ENCODE data around the gene FAM98B.

FAM98B gene

DNA sequence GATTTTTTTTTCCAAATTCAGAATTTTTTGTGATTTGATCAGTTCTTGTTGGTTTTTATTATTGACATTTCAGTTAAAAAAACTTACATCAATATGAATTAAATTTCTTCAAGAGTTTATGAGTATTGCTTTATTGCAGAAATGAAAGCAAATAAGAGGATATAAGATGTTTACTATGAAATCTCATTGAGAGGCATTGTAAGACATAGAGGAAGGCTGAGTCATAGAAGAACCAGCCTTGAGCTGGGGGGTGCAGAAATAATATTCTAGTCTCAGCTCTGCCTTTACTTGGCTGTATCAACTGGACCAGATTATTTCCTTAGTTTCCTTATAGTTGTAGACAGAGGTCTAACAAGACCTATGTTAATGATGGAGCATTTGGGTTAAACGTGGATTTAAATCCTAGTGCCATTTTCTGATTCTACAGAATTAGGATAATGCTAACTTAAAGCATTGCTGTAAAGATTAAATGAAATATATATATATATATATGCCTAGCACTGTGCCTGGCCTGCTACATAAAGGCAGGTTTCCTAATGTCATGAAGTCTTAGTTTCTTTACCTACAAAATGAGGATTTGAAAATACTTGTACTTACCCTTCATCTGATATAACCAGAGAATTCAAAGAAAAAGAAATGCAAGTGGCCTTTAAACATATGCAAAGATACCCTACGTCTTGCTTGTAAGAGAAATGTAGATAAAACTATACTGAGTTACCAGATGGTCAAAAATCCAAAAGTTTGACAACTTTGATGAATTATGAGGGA is 7.3 kb downstream of the FAM98B start:
- no peak for DNase-seq

DNA sequence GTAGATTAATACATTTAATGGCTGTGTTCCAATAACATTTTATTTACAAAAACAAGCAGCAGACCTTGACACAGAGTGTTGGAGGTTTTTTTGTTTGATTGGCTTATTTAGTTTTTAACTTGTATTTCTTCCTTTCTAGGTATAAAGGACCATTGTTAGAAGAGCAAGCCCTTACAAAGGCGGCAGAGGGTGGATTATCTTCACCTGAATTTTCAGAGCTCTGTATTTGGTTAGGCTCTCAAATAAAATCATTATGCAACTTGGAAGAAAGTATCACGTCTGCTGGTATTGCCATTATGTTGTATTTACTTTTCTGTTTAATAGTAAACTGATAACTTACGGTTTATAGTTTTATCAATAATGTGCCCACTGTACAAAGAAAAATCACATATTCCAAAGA is 10.0 kb downstream of the FAM98B start:
- DNase-seq = no peak

DNA sequence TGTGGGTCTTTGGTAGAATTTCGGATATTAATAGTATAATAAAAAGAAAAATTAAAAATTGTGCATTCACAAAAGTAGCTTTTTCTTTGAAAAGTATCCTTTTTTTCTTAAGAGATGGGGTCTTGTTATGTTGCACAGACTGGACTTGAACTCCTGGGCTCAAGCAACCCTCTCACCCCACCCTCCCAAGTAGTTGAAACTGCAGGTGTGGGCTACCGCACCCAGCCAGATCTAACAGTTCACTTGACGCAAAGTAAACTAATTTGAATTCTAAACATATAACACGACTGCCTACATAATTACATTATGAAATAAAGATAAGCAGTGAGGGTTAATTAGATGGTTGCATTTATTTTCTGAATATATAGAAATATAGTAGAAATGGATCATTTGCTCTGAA is 10.7 kb downstream of the FAM98B start:
- DNase-seq = no peak

DNA sequence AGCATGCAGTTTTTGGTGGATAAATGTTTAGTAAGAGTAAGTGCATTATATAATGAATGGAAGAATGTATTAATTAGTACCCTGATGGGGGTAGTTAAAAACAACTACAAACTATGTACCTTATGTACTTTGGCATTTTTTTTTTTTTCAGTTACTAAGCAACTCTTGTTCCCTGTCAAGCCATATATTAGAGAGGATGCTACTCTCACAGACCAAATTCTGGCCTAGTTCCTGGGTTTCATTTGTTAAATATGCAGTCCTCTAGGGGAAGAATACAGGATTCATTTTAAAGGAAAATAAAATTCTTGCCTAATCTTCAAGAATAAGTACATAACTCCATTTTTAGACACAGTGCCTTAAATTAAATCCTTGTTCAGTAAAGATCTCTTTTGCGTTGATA is 16.9 kb downstream of the FAM98B start:
- no peak for DNase-seq

DNA sequence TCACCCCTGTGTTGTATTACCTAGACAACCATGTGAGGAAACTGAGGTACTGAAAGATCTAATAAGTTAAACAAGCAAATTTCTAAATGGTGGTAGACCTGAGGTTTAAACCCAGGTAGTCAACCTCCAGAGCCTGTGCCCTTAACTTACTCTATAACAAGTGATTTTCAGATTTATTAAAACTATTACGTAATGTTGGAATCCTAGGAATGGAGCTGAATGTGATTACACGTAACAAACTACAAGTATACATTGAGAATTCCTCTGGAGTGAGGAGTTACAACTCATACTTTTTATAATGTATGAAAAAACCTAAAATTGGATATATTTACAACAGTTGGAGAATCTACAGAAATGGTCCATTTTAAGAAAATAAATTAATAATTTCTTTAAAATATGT is 18.0 kb downstream of the FAM98B start:
- DNase-seq = no peak

DNA sequence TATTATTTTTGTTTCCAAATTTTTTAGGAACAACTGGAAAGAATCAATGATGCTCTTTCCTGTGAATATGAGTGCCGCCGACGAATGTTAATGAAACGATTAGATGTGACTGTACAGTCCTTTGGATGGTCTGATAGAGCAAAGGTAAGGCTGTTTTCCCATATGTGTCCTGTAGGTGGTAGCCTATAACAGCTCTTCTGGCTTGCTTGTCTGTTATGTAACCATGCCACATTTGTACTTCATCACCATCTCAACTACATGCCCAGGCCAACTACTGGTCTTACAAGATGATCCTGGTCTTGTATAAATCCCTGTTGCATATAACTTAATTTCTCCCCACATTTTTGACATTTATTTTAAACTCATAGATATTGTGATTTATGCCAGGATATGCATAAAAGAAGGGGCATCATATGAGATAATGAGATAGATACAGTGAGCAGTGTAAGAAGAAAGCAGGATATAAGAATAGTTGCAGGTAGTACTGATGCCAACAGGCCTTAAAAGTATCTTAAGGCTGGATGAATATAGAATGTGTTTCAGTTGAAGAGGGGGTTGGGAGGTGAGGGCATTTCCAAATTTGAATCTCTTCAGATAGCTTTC is 20.3 kb downstream of the FAM98B start:
- DNase-seq = peak; percentile 46 to 63

DNA sequence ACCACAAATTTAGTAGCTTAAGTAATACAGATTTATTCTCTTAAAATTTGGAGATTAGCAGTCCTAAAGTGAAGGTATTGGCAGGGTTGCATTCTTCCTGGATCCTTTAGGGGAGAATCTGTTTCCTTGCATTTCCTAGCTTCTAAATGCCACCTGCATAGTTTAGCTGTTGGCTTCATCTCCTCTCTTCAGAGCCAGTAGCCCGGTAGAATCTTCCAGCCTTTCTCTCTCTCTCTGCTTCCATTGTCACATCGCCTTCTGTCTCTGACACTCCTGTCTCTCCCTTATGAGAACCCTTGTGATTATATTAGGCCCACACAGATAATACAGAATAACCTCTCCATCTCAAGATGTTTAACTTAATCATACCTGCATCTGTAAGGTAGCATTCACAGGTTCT is 21.4 kb downstream of the FAM98B start:
- peak in 1 of 2 experiments; percentile 18 for DNase-seq

DNA sequence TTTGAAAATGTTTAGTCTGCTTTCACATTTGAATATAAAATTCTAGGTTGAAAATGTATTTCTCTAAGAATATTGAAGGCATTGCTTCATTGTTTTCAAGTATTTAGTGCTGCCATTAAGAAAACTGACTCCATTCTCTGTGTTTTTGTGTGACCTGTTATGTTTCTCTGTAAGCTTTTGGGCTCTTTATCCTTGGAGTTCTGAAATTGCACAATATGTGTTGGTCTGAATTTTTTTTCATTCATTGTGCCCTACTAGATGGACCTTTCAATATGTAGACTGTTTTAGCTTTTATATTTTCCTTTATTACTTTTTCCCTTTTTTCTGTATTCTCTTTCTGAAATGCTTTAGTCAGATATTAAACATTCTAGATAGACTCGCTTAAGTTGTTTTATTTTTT is 22.2 kb downstream of the FAM98B start:
- no peak for DNase-seq

DNA sequence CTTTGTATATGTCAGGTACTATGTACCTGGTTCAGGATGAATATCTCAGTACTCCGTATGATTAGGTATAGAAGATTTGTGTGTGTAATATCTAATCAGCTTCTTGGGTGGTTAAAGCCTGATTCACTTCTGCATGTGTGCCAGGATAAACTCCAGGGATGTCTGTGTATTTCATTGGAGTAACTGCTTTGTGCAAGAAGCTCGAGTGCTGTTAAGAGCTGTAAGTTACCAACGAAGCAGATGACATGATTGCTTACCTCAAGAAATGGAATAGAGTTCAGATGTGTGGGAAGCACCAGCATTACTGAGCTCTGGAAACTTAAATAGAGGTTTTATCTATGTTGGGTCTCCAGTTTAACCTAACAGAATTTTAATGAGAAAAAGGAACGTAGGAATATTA is 23.7 kb downstream of the FAM98B start:
- DNase-seq = no peak

DNA sequence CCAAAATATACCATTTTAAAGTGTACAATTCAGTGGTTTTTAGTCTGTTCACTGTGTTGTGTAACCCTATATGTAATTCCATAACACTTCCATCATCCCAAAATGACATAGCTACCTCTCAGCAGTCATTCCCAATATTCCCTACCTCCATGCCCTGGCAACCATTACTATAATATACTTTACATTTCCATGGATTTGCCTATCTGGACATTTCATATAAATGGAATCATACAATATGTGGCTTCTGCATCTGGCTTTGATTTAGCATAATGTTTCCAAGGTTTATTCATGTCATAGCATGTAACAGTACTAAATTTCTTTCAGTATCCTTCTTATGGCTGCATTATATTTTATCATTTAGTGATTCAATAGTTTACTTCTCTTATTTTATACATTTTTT is 25.3 kb downstream of the FAM98B start:
- no peak for DNase-seq

DNA sequence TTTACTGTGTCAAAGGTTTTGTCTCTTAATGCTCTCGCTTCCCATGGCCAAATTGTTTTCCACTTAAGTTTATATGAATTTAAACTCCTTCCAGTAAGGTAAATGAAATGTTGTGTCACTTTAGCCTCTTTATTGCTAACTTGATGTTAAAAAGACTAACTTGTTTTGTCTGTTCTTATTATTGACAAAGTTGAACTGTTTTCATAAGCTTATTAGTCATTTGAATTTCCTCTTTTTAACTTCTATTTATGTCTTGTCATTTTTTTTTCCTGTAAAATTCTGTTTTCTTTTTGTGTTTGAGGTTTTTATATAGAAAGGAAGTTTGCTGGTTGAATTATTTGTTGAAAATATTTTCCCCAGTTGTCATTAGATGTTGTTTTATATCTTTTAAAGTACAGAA is 25.8 kb downstream of the FAM98B start:
- DNase-seq = no peak

DNA sequence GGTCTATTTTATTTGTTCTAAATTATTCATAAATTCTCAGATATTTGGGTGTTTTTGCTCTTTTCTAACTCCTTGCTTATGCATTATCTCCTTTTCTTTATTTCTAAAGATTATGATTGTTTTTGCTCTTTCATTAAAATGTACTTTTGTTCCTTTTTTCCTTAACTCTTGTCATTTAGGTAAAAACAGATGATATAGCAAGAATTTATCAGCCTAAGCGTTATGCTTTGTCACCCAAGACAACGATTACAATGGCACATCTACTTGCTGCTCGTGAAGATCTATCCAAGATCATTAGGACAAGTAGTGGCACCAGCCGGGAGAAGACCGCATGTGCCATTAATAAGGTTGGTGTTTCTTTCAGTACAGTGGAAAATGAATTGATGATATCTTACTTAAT is 27.2 kb downstream of the FAM98B start:
- DNase-seq = no peak

DNA sequence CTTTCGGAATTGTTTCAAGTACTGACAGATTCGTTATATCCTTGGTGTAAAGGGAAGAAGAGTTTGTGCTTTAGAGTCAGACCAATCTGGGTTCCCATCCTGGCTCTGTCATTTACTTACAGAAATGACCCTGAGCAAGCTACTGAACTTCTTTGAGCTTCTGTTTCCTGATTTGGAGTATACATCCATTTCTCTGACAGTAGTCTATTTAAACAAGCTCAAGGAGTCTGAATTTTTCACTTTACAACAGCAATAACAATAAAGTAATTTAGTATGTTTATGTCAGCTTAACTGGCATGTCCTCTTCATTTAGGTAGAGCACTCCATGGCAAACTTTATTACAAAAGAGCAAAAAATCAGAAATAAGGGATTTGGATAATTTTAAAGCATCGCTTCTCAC is 27.8 kb downstream of the FAM98B start:
- DNase-seq = no peak

DNA sequence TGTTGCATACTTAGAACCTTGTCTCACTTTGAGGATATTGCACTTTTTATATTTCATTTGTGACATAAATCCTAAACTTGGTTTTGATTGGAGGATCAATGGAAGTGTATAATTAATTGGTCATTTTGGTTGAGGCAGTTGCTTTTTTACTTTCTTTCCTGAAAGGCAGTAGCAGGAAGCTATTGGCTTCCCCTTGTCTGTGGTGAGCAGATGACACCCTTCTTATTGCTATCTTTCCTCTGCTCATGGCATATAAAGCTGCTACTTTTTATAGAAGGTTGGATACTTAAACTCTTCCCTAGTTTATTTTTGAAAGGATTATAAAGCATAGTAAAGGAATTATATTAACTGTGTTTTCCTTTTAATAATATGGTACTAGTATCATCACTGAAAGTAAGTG is 28.6 kb downstream of the FAM98B start:
- DNase-seq = no peak

DNA sequence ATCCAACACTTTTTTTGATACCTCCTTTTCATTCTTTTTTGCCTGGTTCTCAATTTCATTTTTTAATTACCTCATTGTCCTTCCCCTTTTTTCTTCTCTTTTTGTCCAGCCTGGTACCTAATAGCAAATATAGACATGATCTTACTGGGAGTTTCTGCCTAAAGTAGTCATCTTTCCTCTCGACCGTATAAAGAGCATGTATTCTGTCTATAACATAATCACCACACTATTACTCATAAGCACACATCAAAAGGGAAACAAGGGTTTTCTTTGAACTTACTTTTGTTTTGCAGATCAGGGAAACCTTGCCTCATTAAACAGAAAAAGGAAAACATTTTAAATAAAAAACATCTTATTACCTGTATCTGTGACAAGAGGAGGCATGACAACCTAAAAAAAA is 33.0 kb downstream of the FAM98B start:
- no peak for DNase-seq

DNA sequence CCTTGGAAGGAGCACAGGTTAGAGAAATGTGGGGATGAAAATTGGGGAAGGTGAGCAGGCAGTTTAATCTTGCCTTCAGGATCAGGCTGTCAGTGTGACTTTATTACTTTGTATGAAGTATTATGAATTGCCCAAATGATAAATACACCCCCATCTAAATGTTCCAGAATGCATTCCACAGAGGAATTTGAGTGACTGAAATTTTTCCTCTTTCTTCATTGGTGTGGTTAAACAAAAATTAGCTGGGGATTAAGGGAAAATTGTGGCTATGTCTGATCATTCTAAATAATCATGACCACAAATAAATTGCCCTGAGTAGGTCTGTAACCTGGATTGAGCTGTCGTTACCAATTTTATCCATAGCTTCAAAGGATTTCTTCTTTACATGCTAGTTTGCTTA is 33.5 kb downstream of the FAM98B start:
- no peak for DNase-seq

DNA sequence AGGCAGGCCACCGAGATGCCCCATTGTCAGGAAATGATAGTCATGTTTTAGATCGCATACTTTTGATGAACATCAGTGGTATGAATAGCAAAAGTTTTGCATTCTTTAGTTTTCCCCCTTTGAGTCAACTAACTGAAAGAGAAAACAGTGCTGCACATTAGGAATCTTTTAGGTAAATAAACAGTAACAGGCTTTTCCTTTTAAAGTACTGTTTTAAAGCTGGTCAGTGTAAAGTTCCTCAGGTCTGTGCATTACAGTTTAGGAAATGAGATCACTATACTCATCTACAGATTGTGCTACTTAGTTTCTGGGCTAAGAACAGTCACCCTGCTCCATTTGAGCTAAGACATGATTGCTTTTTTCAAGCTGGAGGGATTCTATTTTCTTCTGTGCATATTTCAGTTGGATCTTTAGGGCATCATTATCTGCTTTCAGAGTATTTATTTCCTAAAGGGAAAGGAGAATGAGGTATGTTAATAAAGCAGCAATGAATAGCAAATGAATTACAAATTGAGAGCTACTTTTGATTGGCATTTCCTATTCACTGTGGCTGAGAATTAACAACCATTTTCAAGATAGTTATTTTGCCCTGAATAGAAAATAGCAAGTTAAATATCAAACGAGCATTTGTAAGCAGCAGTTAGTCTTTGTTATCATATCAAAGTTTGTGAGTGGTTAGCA is 36.5 kb downstream of the FAM98B start:
- DNase-seq = no peak

DNA sequence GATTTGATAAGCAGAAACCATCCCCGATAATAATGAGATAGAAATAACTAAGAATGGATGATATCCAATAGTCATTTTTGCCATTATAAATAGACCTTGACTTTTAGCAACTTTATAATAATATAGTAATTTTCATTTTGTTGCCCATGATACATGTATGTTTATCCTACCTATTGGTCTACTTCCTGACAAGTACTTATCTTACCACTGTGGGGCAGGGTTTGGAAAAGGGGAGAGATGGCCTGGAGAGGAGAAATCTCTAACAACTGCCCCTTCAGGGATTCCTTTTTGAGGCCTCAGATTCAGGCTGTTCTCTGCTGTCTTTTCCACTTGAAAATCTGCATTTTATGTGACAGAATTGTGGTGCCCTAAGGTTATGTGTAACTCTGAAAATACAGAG is 42.2 kb downstream of the FAM98B start:
- no peak for DNase-seq

DNA sequence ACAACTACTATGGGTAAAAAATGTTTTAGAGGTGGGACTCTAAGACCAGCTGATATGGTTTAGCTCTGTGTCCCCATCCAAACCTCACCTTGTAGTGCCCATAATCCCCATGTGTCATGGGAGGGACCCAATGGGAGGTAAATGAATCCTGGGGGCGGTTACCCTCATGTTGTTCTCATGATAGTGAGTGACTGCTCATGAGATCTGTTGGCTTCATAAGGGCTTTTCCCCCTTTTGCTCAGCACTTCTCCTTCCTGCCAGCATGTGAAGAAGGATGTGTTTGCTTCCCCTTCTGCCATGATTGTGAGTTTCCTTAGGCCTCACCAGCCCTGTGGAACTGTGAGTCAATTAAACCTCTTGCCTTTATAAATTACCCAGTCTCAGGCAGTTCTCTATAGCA is 45.7 kb downstream of the FAM98B start:
- DNase-seq = no peak

DNA sequence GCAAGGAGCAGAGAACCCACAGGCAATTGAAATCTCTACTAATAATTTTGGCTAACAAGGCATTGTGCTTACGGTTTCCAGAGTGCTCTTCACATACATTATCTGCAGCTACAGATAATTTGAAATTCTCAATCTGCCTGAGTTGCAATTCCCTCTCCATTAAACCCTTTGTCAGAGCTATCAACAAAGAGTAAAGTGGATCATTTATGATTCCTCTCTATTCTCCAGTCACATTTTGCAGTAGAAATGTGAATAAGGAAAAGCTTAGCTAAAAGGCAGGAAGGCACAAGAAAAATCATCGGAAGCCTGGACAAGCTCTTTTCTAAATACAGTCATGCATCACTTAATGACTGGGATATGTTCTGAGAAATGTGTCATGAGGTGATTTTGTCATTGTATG is 49.6 kb downstream of the FAM98B start:
- no peak for DNase-seq

DNA sequence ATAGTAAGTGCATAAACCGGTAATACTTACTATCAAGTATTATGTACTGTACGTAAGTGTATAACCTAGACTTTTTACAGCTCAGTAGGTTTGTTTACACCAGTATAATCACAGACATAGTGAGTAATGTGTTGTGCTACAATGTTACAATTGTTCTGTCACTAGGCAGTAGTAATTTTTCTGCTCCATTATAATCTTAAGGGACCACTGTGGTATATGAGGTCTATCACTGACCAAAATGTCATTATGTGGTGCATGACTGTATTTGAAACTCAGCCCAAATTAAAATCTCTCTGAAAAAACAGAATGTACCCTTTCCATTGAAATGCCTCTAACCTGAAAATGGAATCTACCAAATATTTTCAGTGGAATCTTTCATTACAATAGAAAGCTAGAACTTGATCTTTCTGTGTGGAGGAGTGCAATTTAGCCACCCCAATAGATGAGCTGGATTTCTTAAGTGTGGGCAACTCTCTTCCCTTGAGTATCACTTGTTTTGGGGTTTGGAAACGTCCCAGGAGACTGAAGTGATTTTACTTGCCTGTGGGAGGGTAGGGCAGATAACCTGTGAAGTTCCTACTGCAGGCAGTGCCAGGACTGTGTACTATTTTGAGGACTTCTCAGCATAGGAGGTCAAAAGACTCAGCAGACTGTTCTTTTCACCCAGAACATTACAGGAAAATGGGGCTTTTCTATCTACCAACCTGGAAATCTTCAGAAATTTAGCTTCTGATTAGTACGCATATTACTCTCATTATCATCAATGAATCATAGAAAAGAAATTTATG is 50.9 kb downstream of the FAM98B start:
- DNase-seq = no peak

DNA sequence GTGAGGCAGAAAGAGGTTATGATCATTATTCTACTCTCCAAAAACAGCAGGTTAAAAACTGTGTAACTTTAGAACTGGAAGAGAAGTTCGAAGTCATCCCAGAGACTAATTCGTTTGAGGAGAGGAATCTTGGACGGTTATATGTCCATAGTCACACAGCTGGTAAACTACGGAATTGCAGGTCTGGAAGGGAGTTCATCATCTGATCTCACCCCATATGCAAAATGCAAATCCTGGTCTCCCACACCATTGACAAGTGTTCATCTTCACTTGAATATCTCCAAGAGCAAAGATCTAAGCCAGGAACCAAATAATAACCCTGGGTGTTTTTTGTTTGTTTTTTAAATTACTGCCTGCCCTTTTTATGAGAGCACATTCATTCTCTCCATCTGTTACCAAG is 53.1 kb downstream of the FAM98B start:
- DNase-seq = no peak

DNA sequence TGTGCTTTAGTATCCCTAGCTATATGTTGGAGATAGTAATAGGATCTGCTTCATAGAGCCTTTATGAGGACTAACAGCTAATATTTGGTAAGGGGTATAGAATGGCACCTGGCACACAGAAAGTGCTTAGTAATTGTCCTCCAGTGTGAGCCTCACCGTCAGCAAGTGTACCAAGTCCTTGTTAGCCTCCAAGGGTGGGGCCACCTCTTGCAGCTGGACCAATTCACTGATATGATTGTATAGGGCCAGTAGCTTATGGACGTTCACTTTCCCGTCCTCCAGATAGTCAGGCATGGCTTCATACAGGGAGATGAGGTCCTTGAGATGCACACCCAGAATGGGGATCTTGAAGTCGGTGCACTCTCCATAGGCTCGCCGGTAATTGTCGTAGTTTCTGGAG is 53.6 kb downstream of the FAM98B start:
- DNase-seq = no peak

DNA sequence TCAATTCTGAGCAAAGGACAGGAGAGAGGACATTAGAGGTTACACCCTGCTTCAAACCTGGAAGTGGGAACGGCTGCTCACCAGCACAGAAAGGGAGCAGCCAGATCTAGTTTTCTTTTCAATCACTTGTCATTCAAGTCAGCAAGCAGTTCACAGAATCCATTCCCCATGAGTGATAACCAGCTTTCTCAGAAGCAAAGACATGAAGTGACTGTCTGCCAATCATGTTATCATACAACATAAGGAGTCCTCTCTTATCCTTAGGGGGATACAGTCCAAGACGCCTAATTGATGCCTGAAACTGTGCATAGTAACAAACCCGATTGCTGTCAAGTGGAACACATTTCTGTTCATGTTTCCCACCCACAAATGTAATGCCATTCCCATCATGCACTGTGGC is 54.7 kb downstream of the FAM98B start:
- DNase-seq = no peak
